Measurements from ENCODE around the gene PRKAB2.
A peak's percentile ranks its signal among the peaks of the same experiment; 100 is the strongest.

GRCh38 chr1:147172168-147173016 lies at the start of gene PRKAB2:
- TF ChIP-seq L3MBTL2 (conservative IDR thresholded peaks at IDR 0.05) (no peak), NFRKB (IDR thresholded peaks at IDR 0.05) (peak; percentile 36; the same call in 1 of the 2 replicates), ZNF384 (IDR thresholded peaks at IDR 0.05) (no peak), TARDBP (IDR thresholded peaks at IDR 0.05) (no peak), SP1 (IDR thresholded peaks at IDR 0.05) (no peak), ARNT (IDR thresholded peaks at IDR 0.05) (peak; percentile 76; the same call in 1 of the 2 replicates), CTBP1 (IDR thresholded peaks at IDR 0.05; ENCODE audit: borderline replicate concordance) (peak; percentile 62), HDGF (IDR thresholded peaks at IDR 0.05; ENCODE audit: borderline replicate concordance) (no peak), LEF1 (IDR thresholded peaks at IDR 0.05; ENCODE audit: borderline replicate concordance) (0 out of 2 replicates have a peak, but pooled peaks have one; percentile 14), FOXM1 (IDR thresholded peaks at IDR 0.05; ENCODE audit: borderline replicate concordance) (no peak), FOXA1 (IDR thresholded peaks at IDR 0.05) (no peak), FOXK2 (IDR thresholded peaks at IDR 0.05) (no peak)
- TF ChIP-seq, protein P1, sequence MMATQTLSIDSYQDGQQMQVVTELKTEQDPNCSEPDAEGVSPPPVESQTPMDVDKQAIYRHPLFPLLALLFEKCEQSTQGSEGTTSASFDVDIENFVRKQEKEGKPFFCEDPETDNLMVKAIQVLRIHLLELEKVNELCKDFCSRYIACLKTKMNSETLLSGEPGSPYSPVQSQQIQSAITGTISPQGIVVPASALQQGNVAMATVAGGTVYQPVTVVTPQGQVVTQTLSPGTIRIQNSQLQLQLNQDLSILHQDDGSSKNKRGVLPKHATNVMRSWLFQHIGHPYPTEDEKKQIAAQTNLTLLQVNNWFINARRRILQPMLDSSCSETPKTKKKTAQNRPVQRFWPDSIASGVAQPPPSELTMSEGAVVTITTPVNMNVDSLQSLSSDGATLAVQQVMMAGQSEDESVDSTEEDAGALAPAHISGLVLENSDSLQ (IDR thresholded peaks at IDR 0.05) = no peak

All from HEK293T (cell line).